ENCODE results near the gene ARID4B. TPM values are rescaled to one million over a fixed set of nuclear protein-coding genes. Genes with fewer than 3 reads are reported as not detected.
A peak's percentile ranks its signal among the peaks of the same experiment; 100 is the strongest.

The ARID4B gene
- total RNA-seq, 1 donor: 36.7 TPM

DNA sequence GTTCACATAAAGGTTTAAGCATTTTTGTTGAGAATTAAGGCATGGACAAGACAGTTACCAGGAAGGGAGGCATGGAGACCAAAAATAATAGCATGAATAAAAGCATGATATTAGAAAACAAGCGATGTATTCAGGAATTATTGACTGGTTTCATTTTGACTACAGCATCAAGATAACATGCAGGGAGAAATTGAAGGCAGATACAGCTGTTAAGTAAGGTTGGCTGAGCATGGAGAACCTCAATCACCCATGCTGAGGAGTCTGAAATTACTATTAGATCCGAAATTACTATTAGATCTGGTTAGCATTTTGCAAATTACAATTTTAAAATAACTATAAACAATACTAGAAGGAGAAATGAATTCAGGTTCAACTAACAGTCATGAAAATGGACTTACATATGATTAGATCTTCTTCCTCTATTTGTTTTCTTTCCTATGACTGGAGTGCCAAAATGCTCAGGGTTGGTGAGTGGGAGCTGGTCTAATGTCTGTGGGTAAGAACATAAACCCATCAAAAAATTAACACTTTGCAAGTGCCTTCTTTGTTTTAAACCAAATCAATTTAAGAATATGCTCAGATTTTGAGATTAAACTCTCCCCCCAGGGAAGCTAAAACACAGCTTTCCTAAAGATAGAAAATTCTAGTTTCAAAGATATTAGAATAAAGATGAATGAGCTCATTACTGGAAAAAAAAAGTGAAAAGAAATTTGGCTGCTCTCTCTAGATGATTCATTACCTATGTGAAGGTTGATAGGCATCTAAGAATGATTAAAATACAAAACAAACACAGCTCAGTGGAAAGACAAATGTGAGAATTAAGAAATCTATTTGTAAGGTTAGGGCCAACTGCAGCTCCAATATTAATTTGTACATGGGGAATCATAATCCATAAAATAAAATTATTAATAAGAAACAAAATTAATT is 81.7 kb downstream of the ARID4B start:
- no peak for TF ChIP-seq CTCF (IDR thresholded peaks at IDR 0.05; ENCODE audit: insufficient read depth, low read length)
- no peak overlapping the region for H3K4me3 ChIP-seq (ENCODE audit: low read depth, low read length)
- DNase-seq (ENCODE audit: low read depth): peak; percentile 11

DNA sequence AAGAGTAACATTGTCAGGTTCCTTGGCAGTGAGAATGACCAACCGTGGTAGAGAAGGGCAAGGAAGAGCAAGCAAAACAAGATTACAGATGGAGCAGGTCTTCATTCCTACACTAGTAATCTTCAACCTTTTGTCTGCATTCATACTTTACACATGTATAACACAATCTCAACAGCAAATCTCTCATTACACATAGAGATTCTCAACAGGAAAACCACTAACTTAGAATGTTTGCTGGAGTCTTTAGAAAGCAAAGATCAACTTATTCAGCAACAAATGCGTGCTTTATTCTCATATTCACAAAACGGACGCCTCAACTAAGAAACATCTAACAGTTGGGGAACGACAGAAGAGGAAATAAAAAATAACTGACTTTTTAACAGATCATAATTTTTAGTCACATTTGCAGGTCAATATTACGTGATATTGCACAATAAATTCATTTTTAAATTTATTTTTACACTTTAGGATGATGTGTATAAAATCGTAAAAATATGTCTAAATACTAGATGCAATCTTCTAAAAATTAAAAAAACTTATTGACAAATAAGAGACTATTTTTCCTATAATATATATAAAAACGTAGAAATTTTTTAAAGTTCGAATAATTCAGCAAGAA is 82.9 kb downstream of the ARID4B start:
- no peak for TF ChIP-seq CTCF (IDR thresholded peaks at IDR 0.05; ENCODE audit: insufficient read depth, low read length)
- no peak for DNase-seq (ENCODE audit: low read depth)

DNA sequence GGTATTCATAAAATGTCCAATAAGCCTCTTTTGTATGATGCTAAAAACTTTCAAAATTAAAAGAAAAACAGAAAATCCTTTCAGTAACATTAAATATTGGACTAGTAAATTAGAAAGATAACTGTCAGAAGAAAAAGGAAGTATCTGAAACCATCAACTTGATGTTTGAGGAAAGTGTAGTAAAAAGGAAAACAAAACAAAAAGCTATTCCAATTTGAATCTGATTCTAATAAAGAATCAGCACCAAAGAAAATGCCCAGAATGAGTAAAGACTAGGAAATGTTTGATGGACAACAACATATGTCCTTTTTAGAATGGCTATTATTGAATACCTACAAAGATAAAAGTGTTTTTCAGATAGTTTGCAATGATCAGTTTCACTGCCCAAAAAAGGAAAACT is 87.0 kb downstream of the ARID4B start:
- DNase-seq (ENCODE audit: low read depth): no peak
- no peak for TF ChIP-seq CTCF (IDR thresholded peaks at IDR 0.05; ENCODE audit: insufficient read depth, low read length)
- H3K4me3 ChIP-seq (ENCODE audit: low read depth, low read length): no peak overlapping the region

More for the DNA sequence above, 82.9 kb downstream of the ARID4B start:
- no peak overlapping the region for H3K4me3 ChIP-seq (ENCODE audit: low read depth, low read length)

DNA sequence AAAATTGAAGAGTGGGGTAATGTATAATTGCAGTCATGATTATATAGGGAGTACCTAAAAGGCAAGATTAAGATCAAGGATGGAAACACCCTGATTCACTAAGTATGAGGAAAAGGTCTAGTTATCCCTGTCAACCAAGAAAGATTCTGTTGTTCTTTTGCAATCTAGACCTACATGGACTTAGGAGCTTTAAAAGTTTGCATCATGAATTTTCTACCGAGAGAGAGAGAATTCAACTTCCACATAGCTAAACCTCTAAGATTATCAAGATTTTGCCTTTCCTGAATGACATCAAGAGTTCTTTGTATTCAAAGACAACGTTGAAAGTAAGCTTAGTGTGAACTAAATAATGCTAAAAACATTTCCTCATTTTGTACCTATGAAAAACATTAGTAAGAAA is 88.1 kb downstream of the ARID4B start:
- no peak for TF ChIP-seq CTCF (IDR thresholded peaks at IDR 0.05; ENCODE audit: insufficient read depth, low read length)
- H3K4me3 ChIP-seq (ENCODE audit: low read depth, low read length): no peak overlapping the region
- DNase-seq (ENCODE audit: low read depth): peak; percentile 25

DNA sequence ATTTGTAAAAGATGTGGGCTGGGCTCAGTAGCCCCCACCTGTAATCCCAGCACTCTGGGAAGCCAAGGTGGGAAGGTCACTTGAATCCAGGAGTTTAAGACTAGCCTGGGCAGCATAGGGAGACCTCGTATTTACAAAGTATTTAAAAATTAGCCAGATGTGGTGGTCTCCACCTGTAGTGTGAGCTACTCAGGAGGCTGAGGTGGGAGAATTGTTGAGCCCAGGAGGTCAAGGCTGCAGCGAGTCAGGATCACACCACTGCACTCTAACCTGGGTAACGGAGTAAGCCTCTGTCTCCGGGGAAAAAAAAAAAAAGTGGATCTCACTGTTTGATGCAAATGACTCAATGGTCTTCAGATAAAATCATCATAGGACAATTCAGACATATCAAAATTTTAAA is 89.4 kb downstream of the ARID4B start:
- TF ChIP-seq CTCF (IDR thresholded peaks at IDR 0.05; ENCODE audit: insufficient read depth, low read length): no peak
- no peak for DNase-seq (ENCODE audit: low read depth)
- no peak overlapping the region for H3K4me3 ChIP-seq (ENCODE audit: low read depth, low read length)

- no peak for DNase-seq (ENCODE audit: low read depth)
- H3K4me3 ChIP-seq (ENCODE audit: low read depth, low read length): no peak overlapping the region
- TF ChIP-seq CTCF (IDR thresholded peaks at IDR 0.05; ENCODE audit: insufficient read depth, low read length): no peak
Observed at GRCh38 chr1:235236128-235236527, 91.9 kb downstream of the ARID4B start.
